ENCODE measurements around the gene CYP4A22.

DNA sequence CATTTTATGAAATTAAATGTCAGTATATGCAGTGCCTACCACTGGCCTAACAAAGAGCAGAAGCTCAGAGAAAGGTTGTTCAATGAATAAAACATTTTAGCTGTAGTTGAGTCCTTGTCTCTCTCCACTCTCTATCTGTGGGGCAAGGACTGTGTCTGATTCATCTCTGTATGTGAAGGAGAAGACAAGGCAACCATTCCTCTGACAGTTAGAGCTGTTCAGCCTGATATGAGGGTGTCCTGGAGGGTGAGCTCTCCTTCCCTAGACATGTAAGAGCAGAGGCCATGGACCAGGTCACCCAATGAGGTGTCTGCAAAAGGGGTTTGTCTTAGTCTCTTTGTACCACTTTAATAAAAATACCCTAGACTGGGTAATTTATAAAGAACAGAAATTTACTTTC lies 57.1 kb downstream of the CYP4A22 start:
- TF ChIP-seq, protein P1, sequence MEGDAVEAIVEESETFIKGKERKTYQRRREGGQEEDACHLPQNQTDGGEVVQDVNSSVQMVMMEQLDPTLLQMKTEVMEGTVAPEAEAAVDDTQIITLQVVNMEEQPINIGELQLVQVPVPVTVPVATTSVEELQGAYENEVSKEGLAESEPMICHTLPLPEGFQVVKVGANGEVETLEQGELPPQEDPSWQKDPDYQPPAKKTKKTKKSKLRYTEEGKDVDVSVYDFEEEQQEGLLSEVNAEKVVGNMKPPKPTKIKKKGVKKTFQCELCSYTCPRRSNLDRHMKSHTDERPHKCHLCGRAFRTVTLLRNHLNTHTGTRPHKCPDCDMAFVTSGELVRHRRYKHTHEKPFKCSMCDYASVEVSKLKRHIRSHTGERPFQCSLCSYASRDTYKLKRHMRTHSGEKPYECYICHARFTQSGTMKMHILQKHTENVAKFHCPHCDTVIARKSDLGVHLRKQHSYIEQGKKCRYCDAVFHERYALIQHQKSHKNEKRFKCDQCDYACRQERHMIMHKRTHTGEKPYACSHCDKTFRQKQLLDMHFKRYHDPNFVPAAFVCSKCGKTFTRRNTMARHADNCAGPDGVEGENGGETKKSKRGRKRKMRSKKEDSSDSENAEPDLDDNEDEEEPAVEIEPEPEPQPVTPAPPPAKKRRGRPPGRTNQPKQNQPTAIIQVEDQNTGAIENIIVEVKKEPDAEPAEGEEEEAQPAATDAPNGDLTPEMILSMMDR (conservative IDR thresholded peaks at IDR 0.05; ENCODE audit: low read depth, low read length), result no peak
- TF ChIP-seq, protein P2, sequence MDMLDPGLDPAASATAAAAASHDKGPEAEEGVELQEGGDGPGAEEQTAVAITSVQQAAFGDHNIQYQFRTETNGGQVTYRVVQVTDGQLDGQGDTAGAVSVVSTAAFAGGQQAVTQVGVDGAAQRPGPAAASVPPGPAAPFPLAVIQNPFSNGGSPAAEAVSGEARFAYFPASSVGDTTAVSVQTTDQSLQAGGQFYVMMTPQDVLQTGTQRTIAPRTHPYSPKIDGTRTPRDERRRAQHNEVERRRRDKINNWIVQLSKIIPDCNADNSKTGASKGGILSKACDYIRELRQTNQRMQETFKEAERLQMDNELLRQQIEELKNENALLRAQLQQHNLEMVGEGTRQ (IDR thresholded peaks at IDR 0.05; ENCODE audit: low read depth, low read length), result no peak
- TF ChIP-seq POLR2A (IDR thresholded peaks at IDR 0.05; ENCODE audit: low read depth, low read length) (no peak), CEBPB (IDR thresholded peaks at IDR 0.05; ENCODE audit: low read depth, low read length) (no peak), MAZ (IDR thresholded peaks at IDR 0.05; ENCODE audit: borderline replicate concordance, low read depth, low read length) (no peak), RAD21 (IDR thresholded peaks at IDR 0.05; ENCODE audit: low read length) (no peak), RCOR1 (IDR thresholded peaks at IDR 0.05; ENCODE audit: insufficient replicate concordance, low read length) (no peak), FOS (IDR thresholded peaks at IDR 0.05; ENCODE audit: low read depth, low read length) (no peak), BHLHE40 (IDR thresholded peaks at IDR 0.05; ENCODE audit: low read depth, low read length) (no peak), RFX5 (IDR thresholded peaks at IDR 0.05; ENCODE audit: low read depth, low read length) (no peak), SMC3 (IDR thresholded peaks at IDR 0.05; ENCODE audit: low read depth, low read length) (no peak)
- TF ChIP-seq, protein P3, sequence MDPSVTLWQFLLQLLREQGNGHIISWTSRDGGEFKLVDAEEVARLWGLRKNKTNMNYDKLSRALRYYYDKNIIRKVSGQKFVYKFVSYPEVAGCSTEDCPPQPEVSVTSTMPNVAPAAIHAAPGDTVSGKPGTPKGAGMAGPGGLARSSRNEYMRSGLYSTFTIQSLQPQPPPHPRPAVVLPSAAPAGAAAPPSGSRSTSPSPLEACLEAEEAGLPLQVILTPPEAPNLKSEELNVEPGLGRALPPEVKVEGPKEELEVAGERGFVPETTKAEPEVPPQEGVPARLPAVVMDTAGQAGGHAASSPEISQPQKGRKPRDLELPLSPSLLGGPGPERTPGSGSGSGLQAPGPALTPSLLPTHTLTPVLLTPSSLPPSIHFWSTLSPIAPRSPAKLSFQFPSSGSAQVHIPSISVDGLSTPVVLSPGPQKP (IDR thresholded peaks at IDR 0.05; ENCODE audit: borderline replicate concordance, low read depth, low read length), result no peak
